ENCODE measurements around the gene GSG1.

GSG1 gene

GRCh38 chr12:13112968-13113367, 9.5 kb upstream of the GSG1 start:
- Histone ChIP-seq H3K27me3 (replicated peaks; ENCODE audit: control insufficient read depth, insufficient read depth, low read length) (peaks cover 1% of the 10 kb centered on the region), H3K4me3 (replicated peaks; ENCODE audit: low read depth, low read length) (no peak overlapping the region), H3K36me3 (ENCODE audit: control insufficient read depth, insufficient read depth, low read length) (no peaks in the 10 kb centered on the region)
- no peak for DNase-seq (ENCODE audit: extremely low read depth, insufficient read length)
- TF ChIP-seq, protein P1, sequence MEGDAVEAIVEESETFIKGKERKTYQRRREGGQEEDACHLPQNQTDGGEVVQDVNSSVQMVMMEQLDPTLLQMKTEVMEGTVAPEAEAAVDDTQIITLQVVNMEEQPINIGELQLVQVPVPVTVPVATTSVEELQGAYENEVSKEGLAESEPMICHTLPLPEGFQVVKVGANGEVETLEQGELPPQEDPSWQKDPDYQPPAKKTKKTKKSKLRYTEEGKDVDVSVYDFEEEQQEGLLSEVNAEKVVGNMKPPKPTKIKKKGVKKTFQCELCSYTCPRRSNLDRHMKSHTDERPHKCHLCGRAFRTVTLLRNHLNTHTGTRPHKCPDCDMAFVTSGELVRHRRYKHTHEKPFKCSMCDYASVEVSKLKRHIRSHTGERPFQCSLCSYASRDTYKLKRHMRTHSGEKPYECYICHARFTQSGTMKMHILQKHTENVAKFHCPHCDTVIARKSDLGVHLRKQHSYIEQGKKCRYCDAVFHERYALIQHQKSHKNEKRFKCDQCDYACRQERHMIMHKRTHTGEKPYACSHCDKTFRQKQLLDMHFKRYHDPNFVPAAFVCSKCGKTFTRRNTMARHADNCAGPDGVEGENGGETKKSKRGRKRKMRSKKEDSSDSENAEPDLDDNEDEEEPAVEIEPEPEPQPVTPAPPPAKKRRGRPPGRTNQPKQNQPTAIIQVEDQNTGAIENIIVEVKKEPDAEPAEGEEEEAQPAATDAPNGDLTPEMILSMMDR (IDR thresholded peaks at IDR 0.05; ENCODE audit: insufficient read depth, low read length, poor library complexity, severe bottlenecking), result no peak

GRCh38 chr12:13106666-13107065, 3.2 kb upstream of the GSG1 start:
- no peak for DNase-seq (ENCODE audit: extremely low read depth, insufficient read length)
- Histone ChIP-seq H3K4me3 (replicated peaks; ENCODE audit: low read depth, low read length) (no peak overlapping the region), H3K27me3 (replicated peaks; ENCODE audit: control insufficient read depth, insufficient read depth, low read length) (no peaks in the 10 kb centered on the region), H3K36me3 (ENCODE audit: control insufficient read depth, insufficient read depth, low read length) (no peaks in the 10 kb centered on the region)
- TF ChIP-seq, protein P1 (IDR thresholded peaks at IDR 0.05; ENCODE audit: insufficient read depth, low read length, poor library complexity, severe bottlenecking), result no peak

GRCh38 chr12:13105781-13106180, 2.3 kb upstream of the GSG1 start:
- no peaks in the 10 kb centered on the region for H3K36me3 ChIP-seq (ENCODE audit: control insufficient read depth, insufficient read depth, low read length)
- no peak overlapping the region for H3K4me3 ChIP-seq (replicated peaks; ENCODE audit: low read depth, low read length)
- DNase-seq (ENCODE audit: extremely low read depth, insufficient read length), result no peak
- TF ChIP-seq, protein P1 (IDR thresholded peaks at IDR 0.05; ENCODE audit: insufficient read depth, low read length, poor library complexity, severe bottlenecking), result no peak
- no peaks in the 10 kb centered on the region; the same call in 1 of the 2 replicates for H3K27me3 ChIP-seq (replicated peaks; ENCODE audit: control insufficient read depth, insufficient read depth, low read length)

- H3K36me3 ChIP-seq (ENCODE audit: control insufficient read depth, insufficient read depth, low read length), result no peaks in the 10 kb centered on the region
- TF ChIP-seq, protein P1 (IDR thresholded peaks at IDR 0.05; ENCODE audit: insufficient read depth, low read length, poor library complexity, severe bottlenecking), result no peak
- DNase-seq (ENCODE audit: extremely low read depth, insufficient read length), result no peak
- H3K4me3 ChIP-seq (replicated peaks; ENCODE audit: low read depth, low read length), result no peak overlapping the region
- H3K27me3 ChIP-seq (replicated peaks; ENCODE audit: control insufficient read depth, insufficient read depth, low read length), result no peaks in the 10 kb centered on the region; the same call in 1 of the 2 replicates
Observed at GRCh38 chr12:13104409-13104808, 942 bp upstream of the GSG1 start.

- DNase-seq (ENCODE audit: extremely low read depth, insufficient read length), result no peak
- Histone ChIP-seq H3K36me3 (ENCODE audit: control insufficient read depth, insufficient read depth, low read length) (no peaks in the 10 kb centered on the region), H3K27me3 (replicated peaks; ENCODE audit: control insufficient read depth, insufficient read depth, low read length) (no peaks in the 10 kb centered on the region; the same call in 1 of the 2 replicates), H3K4me3 (replicated peaks; ENCODE audit: low read depth, low read length) (no peak overlapping the region)
- TF ChIP-seq, protein P1 (IDR thresholded peaks at IDR 0.05; ENCODE audit: insufficient read depth, low read length, poor library complexity, severe bottlenecking), result no peak
Observed at GRCh38 chr12:13102461-13103195, 839 bp downstream of the GSG1 start.

Measured in GM06990 (cell line).